GM12878 (cell line): ENCODE results near the gene CLDN7. TPM values are rescaled to one million over a fixed set of nuclear protein-coding genes. Genes with fewer than 3 reads are reported as not detected.
A peak's percentile ranks its signal among the peaks of the same experiment; 100 is the strongest.

ENCODE experiments used
- ATF7 ChIP-seq: fragments of 450-650 bp; IDR thresholded peaks from 2 replicates; pipeline ENCODE4 v1.6.1; 2016; ENCODE audit warnings: low read depth, mild to moderate bottlenecking
- CEBPZ ChIP-seq: fragments of 150-350 bp; IDR thresholded peaks from 2 replicates; pipeline ENCODE4 v1.6.1; 2016; ENCODE audit warnings: low read depth, low read length
- CHD2 ChIP-seq: IDR thresholded peaks from 2 replicates; pipeline ENCODE4 v1.6.1; 2011; ENCODE audit warnings: low read depth, low read length, improper control_type of control experiment, borderline replicate concordance
- CTCF ChIP-seq, 3 experiments: IDR thresholded peaks in 2 of 3; conservative IDR thresholded peaks in 1 of 3; 2 replicates each; pipeline ENCODE4 v1.5.1; 2011; ENCODE audit warnings: low read depth in 3 of 3, low read length in 3 of 3, mild to moderate bottlenecking in 3 of 3, control low read depth in 2 of 3, moderate library complexity in 2 of 3, inconsistent platforms in 1 of 3, mixed read lengths in 1 of 3; ENCODE audit not compliant: control insufficient read depth in 2 of 3, insufficient read depth in 1 of 3; ENCODE audit errors: extremely low read depth in 1 of 3
- ELK1 ChIP-seq: IDR thresholded peaks from 2 replicates; pipeline ENCODE4 v1.6.1; 2012; ENCODE audit warnings: low read depth, low read length, improper control_type of control experiment
- FOXM1 ChIP-seq: IDR thresholded peaks from 2 replicates; pipeline ENCODE4 v1.6.1; 2012; ENCODE audit warnings: low read depth, mild to moderate bottlenecking, inconsistent platforms, low read length, moderate library complexity
- JUND ChIP-seq: IDR thresholded peaks from 2 replicates; pipeline ENCODE4 v1.6.1; 2012; ENCODE audit warnings: low read depth, mild to moderate bottlenecking, low read length, improper control_type of control experiment, moderate library complexity
- LARP7 ChIP-seq: fragments of 450-650 bp; IDR thresholded peaks from 2 replicates; pipeline ENCODE4 v1.6.1; 2017; ENCODE audit warnings: mild to moderate bottlenecking
- MYB ChIP-seq: fragments of 150-350 bp; IDR thresholded peaks from 2 replicates; pipeline ENCODE4 v1.6.1; 2014; ENCODE audit warnings: mild to moderate bottlenecking, low read depth, low read length, borderline replicate concordance
- NFXL1 ChIP-seq: fragments of 450-650 bp; IDR thresholded peaks from 2 replicates; pipeline ENCODE4 v1.6.1; 2017; ENCODE audit warnings: antibody characterized with exemption, mild to moderate bottlenecking, borderline replicate concordance
- NKRF ChIP-seq: fragments of 450-650 bp; conservative IDR thresholded peaks from 2 replicates; pipeline ENCODE4 v1.6.1; 2017; ENCODE audit warnings: mild to moderate bottlenecking, moderate library complexity
- NRF1 ChIP-seq: conservative IDR thresholded peaks from 2 replicates; pipeline ENCODE4 v1.6.1; 2011; ENCODE audit warnings: mild to moderate bottlenecking, low read depth, low read length, improper control_type of control experiment
- POU2F2 ChIP-seq: IDR thresholded peaks from 3 replicates; pipeline ENCODE4 v1.6.1; 2011; ENCODE audit warnings: low read depth, mild to moderate bottlenecking, low read length, borderline replicate concordance
- RAD21 ChIP-seq: IDR thresholded peaks from 2 replicates; pipeline ENCODE4 v1.6.1; 2011; ENCODE audit warnings: mild to moderate bottlenecking, low read depth, low read length, moderate library complexity; ENCODE audit not compliant: insufficient read depth
- SMARCA5 ChIP-seq: fragments of 450-650 bp; IDR thresholded peaks from 2 replicates; pipeline ENCODE4 v1.6.1; 2017; ENCODE audit warnings: mild to moderate bottlenecking
- TCF7 ChIP-seq: IDR thresholded peaks from 2 replicates; pipeline ENCODE4 v1.6.1; 2014; ENCODE audit warnings: antibody characterized with exemption, borderline replicate concordance
- USF1 ChIP-seq: IDR thresholded peaks from 2 replicates; pipeline ENCODE4 v1.6.1; 2011; ENCODE audit warnings: borderline replicate concordance, low read depth, mild to moderate bottlenecking, moderate library complexity, mixed read lengths, low read length; ENCODE audit not compliant: insufficient read depth; ENCODE audit errors: extremely low read length
- ZBED1 ChIP-seq: IDR thresholded peaks from 2 replicates; pipeline ENCODE4 v1.6.1; 2016; ENCODE audit warnings: borderline replicate concordance
- ZNF384 ChIP-seq: IDR thresholded peaks from 2 replicates; pipeline ENCODE4 v1.6.1; 2012; ENCODE audit warnings: low read depth, mild to moderate bottlenecking, low read length, improper control_type of control experiment, borderline replicate concordance
- polyA plus RNA-seq, 11 experiments: library from polyadenylated mRNA; depleted of rRNA in 4 of 11; unstranded in 6 of 11; stranded (reverse) in 5 of 11; fragments of >200 nt; fragmentation: Nextera tagmentation in 4 of 11; fragmentation: Illumina TruSeq in 1 of 11; extraction: Ambion mirVana in 4 of 11; extraction: Trizol in 1 of 11; gene quantifications; 1 replicate in 1 of 11; 2 replicates in 10 of 11; pipeline versions ENCODE4 v1.2.1 to v1.2.3, GENCODE V29; 2011 to 2016; ENCODE audit warnings: inconsistent platforms in 2 of 11, missing spikeins in 2 of 11, low read depth in 1 of 11
- total RNA-seq, 4 experiments: library from RNA; depleted of rRNA in 3 of 4; stranded (reverse); fragments of >200 nt in 3 of 4; fragmentation: Illumina TruSeq in 1 of 4; extraction: Trizol in 1 of 4; gene quantifications; 2 replicates each; pipeline versions ENCODE4 v1.2.1 to v1.2.3, GENCODE V29; 2013 to 2021

Gene CLDN7
- total and polyA plus RNA-seq, 10 of the 15 experiments (the other 5 are each of a cell fraction or from before 2014, with no cell fraction given), result 0.19 to 1.3 (median 0.36) TPM; not detected in 5

- TF ChIP-seq ELK1 (0 out of 2 replicates have a peak, but pooled peaks have one; percentile 4), ATF7 (peak; percentile 44; the same call in 1 of the 2 replicates), CTCF (IDR thresholded peaks at IDR 0.05 in 2 of 3, conservative IDR thresholded peaks at IDR 0.05 in 1 of 3; ENCODE audit: control insufficient read depth in 2 of 3, extremely low read depth in 1 of 3, insufficient read depth in 1 of 3, low read depth in 3 of 3, low read length in 3 of 3) (no peak), ZBED1 (peak; percentile 94; the same call in 1 of the 2 replicates), NKRF (peak; percentile 90), SMARCA5 (no peak), JUND (peak; percentile 65; the same call in 1 of the 2 replicates), LARP7 (peak; percentile 83; the same call in 1 of the 2 replicates), ZNF384 (no peak), FOXM1 (no peak), RAD21 (no peak), NRF1 (peak; percentile 41; the same call in 1 of the 2 replicates), CHD2 (peak; percentile 83), TCF7 (no peak), CEBPZ (no peak), USF1 (peak; percentile 100), POU2F2 (peak; percentile 81; the same call in 2 of the 3 replicates), NFXL1 (no peak), MYB (0 out of 2 replicates have a peak, but pooled peaks have one; percentile 46)
Observed at GRCh38 chr17:7234083-7234951, 28.0 kb downstream of the CLDN7 start, which contains the start of gene DVL2 (continued).
